ENCODE data around the gene UNC5CL.

DNA sequence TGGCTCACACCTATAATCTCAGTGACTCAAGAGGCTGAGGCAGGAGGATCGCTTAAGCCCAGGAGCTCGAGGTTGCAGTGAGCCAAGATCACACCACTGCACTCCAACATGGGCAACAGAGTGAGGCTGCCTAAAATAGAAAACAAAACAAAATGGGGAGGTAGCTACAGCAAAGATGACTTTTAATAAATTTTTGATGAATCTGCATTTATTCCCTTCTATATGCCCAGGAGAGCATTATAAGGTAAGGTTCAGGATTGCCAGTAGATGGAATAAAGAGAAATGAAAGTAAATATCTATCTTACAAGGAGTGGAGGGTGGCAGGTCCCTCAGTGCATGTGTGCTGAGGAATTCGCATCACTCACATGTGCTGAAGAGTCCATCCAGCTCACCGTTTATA is 24.2 kb downstream of the UNC5CL start:
- TF ChIP-seq, protein P1, sequence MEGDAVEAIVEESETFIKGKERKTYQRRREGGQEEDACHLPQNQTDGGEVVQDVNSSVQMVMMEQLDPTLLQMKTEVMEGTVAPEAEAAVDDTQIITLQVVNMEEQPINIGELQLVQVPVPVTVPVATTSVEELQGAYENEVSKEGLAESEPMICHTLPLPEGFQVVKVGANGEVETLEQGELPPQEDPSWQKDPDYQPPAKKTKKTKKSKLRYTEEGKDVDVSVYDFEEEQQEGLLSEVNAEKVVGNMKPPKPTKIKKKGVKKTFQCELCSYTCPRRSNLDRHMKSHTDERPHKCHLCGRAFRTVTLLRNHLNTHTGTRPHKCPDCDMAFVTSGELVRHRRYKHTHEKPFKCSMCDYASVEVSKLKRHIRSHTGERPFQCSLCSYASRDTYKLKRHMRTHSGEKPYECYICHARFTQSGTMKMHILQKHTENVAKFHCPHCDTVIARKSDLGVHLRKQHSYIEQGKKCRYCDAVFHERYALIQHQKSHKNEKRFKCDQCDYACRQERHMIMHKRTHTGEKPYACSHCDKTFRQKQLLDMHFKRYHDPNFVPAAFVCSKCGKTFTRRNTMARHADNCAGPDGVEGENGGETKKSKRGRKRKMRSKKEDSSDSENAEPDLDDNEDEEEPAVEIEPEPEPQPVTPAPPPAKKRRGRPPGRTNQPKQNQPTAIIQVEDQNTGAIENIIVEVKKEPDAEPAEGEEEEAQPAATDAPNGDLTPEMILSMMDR (IDR thresholded peaks at IDR 0.05) = no peak
- TF ChIP-seq POLR2A (IDR thresholded peaks at IDR 0.05) = no peak

Measured in heart left ventricle (tissue), 13 donors.